HG02943 (cell line): Measurements from ENCODE around the gene STK11.
"Not testable (repeated sequence)": the region's sequence is repeated elsewhere in the genome, so short reads cannot be mapped to it uniquely, and the experiment has no call there.

ENCODE experiments used
- ATAC-seq: cut with Tn5 transposase; IDR thresholded peaks from one replicate; pipeline ENCODE4 v1.9.1; 2021; ENCODE audit warnings: mild to moderate bottlenecking, low read depth, moderate library complexity; ENCODE audit not compliant: unreplicated experiment

Gene STK11

DNA sequence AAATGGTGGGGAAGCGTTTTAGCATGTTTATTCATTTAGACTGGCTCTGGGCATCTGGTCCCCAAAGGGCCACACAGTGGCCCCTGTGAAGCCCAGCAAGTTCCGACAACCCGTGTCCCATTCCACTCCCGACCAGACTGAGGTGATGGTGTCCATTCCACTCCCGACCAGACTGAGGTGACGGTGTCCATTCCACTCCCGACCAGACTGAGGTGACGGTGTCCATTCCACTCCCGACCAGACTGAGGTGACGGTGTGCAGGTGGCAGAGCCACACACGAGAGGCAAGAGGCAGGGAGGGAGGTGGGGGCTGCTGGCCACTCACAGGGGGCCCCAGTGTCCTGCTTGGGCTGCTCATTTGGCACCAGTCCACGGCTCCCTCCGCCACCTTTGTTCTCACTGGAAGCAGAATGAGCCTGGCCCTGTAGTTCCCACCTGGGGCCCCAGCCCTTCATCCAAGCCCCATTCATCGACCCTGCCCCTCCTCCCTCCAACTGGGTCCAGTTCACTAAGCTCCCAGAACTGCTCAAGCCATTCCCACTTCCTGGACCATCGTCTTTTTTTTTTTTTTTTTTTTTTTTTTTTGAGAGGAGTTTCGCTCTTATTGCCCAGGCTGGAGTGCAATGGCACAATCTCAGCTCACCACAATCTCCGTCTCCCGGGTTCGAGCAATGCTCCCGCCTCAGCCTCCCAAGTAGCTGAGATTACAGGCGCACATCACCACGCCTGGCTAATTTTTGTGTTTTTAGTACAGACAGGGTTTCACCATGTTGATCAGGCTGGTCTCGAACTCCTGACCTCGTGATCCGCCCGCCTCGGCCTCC is 40.9 kb downstream of the STK11 start:
- ATAC-seq = not testable (repeated sequence)

DNA sequence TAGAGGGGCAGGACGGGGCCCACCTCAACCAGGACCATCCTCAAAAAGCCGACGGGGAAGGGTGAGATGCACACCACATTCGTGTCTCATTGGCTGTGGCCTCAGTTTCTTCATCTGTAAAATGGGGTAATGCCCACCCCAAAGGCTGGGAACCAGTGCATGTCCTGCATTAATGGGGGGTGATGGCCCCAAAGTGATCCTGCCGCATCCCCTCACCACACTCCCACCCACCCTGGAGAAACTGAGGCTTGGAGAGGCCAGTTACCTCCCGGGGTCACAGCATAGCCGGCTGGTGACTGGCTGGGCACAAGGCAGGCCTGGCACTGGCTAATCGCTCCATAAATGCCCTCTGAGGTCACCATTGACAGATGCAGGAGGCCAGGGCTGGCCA is 42.2 kb downstream of the STK11 start:
- ATAC-seq = no peak

DNA sequence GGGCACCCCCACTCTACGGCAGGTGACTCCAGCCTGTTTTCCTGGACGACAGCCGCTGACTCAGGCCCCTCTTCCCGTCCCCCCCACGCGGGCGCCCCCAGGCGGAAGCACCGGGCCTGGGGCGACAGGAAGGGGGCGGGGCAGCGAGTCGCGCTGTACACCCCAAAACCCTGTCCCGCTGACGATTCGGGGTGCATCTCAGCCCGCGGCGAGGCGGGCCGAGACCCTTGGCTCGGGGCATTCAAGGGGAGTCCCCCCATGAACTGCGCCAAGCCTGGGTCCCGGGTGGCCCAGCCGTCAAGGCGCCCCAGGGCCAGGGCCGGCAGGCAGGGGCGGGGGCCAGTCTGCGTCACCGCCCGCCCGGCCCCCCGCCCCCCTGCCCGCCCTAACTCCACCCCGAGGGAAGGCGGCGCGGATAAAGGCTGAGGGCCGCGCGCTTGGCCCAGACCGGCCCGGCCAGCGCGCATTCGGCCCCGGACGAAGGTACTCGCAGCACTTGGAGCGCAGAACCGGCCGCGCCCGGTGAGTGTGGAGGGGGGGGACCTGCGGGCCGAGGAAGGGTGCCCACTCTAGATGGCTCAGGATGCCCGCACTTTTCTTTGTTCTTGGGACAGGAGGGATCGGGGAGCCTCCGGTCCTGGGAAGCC is 42.7 kb downstream of the STK11 start, which contains the start of gene MIDN:
TSS of gene MIDN (plus strand) at position 445 of the 647 bp plus-strand sequence. CDS start 1,714 bp downstream, outside the sequence.
- ATAC-seq = peak; percentile 14

DNA sequence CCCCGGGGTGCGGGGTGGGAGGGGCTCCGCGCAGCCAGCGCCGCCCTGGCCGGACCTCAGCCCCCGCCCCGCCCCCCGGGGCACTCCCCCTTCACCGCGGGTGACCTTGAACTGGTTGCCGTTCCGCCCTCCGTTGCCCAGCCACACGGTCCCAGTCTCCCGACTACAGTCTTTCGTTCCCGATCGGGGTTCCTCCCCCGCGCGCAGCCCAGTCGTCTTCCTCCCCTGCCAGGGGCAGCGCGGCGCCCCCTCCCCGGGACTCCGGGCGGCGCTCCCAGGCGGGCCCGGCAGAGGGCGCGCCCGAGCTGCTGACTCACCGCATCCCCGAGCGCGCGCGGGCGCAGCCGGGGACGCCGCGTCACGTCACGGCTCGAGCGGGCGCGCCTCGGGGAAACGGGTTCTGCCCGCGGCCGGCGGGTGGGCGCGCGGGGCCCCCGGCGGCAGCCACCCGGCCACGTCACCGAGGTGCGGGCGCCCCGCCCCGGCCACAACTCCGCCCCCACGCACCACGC is 43.3 kb downstream of the STK11 start:
- ATAC-seq = peak; percentile 22

DNA sequence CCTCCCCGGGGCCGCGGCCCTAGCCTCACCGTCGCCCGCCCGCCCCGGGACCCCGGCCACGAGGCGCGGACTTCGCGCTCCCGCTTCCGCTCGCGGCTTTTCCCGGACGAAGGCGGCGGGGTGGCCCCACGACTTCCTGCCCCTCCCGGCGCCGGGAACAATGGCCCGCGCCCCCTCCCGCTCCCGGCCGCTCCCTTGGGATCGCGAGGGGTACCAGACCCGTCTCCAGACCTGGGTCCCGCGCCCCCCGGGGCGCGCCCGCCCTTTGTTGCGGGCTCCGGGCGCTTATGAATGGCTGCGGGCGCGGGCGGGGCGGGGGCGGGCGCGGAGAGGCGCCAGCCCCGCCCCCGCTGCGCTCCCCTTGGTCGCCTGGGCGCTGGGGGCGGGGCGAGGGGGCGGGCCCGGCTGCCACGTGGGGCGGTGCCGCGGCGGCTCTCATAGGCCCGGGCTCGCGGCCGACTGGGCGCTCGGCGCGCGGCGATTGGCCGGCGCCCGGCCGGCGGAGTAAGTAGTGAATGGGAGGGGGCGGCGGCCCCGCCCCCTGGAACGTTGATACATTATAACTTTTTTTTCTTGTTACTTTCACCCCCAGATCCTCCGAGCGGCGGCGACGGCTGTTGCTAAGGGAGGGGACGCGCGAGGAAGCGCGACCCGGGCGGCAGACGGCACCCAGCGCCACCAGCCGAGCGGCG is 43.9 kb downstream of the STK11 start:
- peak; percentile 35 for ATAC-seq

DNA sequence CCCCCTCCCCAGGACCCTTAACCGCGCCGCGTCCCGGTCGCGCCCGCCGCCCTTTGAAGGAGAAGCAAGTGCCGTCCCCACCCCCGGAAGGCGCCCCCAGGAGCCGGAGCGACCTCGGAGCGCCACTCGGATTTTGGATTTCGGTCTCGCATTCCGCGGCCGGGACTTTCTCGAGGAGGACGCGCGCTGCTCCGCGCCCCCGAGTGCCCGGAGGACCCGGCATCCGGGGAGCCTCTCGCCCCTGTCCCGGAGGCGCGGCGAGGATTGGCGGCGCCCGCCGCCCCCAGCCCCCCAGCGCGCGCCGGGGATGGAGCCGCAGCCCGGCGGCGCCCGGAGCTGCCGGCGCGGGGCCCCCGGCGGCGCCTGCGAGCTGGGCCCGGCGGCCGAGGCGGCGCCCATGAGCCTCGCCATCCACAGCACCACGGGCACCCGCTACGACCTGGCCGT is 44.4 kb downstream of the STK11 start:
- ATAC-seq = no peak

DNA sequence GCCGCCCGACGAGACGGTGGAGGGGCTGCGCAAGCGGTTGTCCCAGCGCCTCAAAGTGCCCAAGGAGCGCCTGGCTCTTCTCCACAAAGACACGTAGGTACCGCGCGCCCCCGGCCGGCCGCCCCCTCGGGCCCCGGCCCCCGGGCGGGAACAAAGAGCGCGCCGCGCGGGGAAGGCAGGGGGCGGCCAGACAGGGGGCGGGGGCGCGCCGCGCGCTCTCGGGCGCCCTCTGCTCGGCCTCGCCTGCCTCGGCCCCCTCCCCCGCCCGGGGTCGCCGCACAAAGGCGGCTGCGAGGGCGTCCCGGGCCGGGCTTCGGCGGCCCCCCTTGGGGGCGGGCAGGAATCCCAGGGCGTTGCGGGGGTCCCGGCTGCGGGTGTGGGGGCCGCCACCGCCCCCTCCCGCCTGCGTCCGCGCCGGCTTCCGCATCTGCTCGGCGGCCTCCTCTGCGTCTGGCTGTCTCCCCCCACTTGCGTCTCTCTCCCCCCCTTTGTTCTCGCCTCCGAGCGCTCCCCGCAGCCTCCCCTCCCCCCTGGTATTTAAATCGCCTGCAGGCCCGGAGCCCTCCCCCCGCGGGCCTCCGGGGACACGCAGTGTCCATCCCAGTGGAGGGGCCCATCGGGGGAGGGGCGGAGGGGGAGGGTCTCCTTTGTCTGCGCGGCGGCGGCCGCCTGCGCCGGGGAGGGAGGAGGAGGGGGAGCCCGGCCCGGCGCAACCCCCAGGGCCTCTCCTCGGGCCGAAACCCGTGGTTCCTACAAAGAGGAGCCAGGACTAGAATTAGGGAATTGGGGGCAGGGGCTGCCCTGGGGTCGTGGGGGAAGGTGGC is 45.1 kb downstream of the STK11 start:
- ATAC-seq = no peak

DNA sequence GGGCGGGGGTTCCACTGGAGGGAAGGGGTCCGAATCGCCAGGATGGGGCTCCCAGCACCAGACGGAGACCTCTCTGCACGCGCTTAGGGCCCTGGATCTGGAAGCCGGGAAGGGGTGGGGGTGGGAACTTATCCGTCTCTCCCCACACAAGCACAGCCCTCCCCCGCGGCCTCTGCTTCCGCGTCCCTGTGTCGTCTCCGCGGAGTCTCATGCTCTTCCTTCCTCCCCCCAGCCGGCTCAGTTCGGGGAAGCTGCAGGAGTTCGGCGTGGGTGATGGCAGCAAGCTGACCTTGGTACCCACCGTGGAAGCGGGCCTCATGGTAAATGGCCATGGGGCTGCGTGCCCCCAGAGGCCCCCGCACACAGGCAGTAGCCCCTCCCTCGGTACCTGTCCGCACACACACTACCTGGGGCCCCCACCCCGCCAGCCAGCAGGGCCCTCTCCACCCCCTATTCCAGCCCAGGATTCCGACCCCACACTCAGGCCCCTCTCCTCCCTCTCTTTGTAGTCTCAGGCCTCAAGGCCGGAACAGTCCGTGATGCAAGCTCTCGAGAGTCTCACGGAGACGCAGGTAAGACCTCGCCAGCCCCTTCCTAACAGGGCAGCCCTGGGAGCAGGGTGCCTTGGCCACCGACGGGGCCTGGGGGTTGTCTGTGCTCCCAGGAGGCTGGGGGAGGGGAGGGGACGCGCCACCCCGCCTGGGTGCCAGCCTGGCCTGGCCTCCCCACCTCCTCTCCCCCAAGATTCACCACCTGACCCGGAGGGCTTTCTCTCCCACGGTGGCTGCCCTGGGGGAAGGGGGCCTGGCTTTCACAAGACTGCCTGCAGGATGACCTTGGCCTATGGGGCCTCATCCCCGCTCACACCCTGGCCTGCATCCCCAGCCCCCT is 46.0 kb downstream of the STK11 start:
- no peak for ATAC-seq

DNA sequence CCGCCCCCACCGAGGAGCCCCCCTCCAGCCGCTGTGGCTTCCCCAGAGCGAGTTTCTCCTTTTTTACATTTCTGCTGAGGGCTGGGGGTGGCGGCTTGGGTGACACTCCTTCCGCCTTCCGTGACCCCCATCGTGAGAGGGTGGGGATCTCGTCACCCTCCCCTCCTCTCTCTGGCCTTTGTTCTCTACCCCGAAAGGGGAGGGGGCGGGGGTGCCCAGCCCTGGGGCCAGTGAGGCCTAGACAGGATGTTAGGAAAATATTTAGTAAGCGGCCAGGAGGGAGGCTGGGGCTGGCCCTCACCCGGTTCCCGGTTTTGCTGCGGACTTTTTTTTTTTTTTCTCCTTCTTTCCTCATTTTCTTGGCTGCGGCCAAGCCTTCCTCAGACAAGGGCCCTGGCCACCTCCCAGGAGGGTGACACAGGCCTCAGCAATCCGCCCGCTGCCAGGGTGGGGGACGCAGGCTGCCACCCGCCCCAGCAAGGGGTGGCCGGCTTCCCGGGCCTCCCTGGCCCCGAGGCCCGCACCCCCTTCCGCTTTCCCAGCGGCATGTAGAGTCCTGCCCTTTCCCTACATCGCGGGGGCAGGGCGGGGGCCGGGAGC is 46.7 kb downstream of the STK11 start:
- no peak for ATAC-seq

DNA sequence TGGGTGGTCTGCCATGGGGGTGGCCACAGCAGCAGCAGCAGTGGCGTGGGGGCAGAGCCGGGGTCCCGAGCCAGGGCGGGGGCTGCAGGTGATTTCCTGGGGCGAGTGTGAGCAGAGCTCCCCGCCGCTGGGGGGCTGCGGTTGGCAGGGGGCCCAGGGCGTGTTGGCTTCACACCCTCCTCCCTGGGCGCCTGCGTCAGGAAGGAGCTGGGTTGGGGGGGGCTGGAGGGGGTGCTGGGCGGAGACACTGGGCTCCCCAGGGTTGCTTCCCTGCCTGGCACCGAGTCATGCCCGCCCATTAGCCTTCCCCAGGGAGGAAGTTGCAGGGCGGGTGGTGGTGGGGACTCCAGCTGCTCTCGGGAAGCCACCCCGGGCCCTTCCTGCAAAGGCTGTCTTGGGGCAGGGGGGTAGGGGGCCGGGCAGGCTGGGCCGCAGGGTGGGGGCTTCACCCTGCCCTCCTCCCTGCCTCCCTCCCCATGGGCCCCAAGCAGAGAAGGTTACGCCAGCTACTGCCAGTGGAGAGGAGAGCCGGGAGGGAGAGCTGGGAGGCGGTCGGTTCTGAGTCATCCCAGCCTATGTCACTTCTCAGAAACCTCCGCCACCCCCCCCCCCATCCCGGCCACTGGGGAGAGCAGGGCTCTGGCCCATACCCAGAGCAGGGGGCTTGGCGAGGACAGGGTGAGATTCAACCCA is 47.4 kb downstream of the STK11 start:
- ATAC-seq = no peak

DNA sequence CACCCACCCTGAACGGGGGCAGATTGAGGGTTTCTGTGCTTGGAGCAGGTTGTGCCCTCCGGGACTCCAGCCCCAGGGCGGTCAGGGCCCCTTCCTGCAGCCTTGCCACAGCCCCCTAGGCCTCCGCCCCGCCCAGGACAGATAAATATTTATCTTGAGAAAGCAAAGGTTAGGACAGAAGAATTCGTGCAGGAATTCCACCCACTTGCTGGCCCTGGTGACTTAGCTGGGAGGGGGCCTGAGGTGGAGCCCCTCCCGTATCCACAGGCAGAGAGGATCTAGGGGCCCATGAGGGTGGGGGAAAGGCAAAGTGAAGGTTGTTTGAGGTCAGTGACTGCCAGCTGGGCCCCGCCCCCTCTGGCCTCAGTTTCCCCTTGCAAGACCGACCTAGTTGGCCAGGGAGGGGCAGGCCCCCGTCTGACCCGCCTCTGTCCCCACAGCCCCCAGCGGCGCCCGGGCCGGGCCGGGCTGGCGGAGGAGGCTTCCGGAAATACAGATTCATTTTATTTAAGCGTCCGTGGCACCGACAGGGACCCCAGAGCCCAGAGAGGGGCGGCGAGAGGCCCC is 48.0 kb downstream of the STK11 start:
- ATAC-seq = no peak

DNA sequence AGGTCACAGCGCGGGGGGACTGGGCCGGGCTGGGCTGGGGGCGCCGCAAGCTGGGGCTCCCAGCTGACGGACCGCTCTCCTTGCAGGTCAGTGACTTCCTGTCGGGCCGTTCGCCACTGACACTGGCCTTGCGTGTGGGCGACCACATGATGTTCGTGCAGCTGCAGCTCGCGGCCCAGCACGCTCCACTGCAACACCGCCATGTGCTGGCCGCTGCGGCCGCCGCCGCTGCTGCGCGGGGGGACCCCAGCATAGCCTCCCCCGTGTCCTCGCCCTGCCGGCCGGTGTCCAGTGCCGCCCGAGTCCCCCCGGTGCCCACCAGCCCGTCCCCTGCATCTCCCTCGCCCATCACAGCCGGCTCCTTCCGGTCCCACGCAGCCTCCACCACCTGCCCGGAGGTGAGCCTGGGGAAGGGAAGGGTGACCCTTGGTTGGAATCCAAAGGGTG is 48.5 kb downstream of the STK11 start:
- ATAC-seq = no peak

DNA sequence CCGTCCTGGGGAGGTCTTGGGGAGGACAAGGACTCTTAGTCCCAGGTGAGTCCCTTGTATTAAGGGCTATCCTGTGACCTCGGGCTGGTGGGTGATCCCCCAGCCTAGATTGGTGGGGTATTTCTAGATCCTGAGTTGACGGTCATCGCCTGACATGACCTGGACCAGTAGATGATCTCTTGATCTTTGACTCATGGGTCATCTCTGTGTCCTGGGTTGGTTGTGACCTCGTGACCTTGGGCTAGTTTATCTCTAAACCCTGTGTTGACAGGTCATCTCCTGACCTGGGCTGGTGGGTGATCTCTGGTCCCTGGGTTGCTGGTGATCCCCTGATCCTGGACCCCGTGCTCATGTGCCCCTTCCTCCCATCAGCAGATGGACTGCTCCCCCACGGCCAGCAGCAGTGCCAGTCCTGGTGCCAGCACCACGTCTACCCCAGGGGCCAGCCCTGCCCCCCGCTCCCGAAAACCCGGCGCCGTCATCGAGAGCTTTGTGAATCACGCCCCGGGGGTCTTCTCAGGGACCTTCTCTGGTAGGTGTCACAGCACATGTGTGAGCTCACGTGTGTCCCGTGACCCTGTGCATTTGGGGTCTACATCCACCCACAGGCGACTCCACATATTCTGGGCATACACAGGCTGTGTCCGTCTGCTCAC is 49.1 kb downstream of the STK11 start:
- no peak for ATAC-seq

DNA sequence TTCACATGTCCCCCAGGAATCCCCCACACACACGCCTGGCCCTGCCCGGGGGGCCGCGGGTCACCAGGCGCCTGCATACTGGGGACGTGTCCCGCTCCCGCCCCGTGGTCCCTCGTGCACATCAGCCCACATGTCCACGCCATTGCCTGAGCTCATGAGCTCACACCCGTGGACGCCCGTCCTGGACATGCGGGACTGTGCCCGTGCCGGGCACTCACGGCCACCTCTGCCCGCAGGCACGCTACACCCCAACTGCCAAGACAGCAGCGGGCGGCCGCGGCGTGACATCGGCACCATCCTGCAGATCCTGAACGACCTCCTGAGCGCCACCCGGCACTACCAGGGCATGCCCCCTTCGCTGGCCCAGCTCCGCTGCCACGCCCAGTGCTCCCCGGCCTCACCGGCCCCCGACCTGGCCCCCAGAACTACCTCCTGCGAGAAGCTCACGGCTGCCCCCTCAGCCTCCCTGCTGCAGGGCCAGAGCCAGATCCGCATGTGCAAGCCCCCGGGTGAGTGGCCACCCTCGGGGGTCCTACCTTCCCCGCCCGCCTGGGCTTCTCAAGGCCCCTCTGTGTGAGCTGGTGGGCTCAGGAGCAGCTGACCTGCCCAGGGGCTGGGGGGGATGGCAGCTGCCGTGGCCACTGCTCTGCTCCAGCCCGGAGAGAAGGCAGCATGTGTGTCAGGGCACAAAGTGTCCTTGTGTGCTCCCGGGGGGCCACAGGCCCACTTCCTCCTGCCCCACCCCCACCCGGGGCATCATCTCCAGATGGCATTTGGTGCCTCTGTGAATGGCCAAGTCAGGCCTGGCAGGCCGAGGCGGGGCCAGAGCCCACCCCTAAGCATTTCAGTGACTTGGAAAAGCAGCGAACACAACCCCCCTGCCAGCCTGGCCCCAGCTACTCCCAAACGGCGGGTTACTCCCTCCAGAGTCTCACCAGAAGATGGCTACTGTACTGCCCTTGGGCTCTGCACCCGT is 49.9 kb downstream of the STK11 start:
- no peak for ATAC-seq

DNA sequence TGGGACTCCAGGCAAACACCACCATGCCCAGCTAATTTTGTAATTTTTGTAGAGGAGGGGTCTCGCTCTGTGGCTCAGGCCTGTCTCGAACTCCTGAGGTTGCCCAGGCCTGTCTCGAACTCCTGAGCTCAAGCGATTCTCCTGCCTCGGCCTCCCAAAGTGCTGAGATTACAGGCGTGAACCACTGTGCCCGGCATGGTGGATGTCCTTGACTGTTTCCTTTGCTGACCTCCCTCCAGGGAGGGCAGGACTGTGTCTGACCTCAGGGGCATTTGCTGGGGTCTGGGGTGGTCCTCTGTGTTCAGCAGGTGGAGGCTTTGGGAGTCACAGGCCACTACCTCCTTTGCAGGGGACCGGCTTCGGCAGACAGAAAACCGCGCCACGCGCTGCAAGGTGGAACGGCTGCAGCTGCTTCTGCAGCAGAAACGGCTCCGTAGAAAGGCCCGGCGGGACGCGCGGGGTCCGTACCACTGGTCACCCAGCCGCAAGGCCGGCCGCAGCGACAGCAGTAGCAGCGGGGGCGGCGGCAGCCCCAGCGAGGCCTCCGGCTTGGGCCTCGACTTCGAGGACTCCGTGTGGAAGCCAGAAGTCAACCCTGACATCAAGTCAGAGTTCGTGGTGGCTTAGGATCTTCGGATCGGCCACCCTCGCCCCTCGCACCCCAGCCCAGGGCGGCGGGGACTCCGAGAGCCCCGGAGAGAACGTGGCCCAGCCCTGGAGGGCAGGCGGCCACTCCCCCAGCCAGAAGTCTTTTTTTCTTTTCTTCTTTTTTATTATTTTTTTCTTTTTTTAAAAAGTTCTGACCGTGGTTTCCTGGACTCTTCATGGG is 51.3 kb downstream of the STK11 start:
- no peak for ATAC-seq
